Measurements from ENCODE around the gene ATP6V0D1.

DNA sequence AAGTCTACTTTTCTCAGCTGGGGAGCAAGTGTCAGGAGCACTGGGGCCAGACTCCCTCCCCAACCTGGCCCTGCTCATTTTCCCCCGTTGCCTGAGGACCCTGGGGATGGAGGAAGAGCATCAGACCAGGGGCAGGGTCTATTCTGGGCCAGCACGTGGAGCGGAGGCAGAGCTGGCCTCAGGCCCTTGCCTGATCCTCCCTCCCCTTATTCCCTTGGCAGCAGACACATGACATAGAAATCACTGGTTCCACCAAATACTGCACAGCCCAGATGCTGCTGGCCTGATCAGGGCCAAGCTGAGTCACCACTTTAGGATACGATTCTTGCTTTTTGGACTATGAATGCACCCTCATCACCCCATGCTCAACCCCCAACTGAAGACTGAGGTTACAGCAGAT lies 18.1 kb upstream of the ATP6V0D1 start:
- TF ChIP-seq MAX (IDR thresholded peaks at IDR 0.05; ENCODE audit: low read depth, low read length) (no peak), CTCF (IDR thresholded peaks at IDR 0.05; ENCODE audit: low read depth, low read length) (no peak), POLR2A (IDR thresholded peaks at IDR 0.05; ENCODE audit: extremely low read depth, insufficient read length) (no peak)

Data from NB4 (cell line).